Ovary (tissue), 3 donors: Measurements from ENCODE around the gene DRD4.

ENCODE experiments used
- EP300 ChIP-seq: sonication (generic); formaldehyde crosslinking; IDR thresholded peaks from one replicate; pipeline ENCODE4 v1.6.1; 2017; ENCODE audit warnings: antibody characterized with exemption
- POLR2A ChIP-seq: fragments of 450-650 bp; IDR thresholded peaks from one replicate; pipeline ENCODE4 v1.6.1; 2017; ENCODE audit warnings: antibody characterized with exemption, mild to moderate bottlenecking, moderate library complexity
- TF ChIP-seq, protein P1 (sequence below), 3 donors: fragments of 450-650 bp in 2 of 3; fragments of 200-600 bp in 1 of 3; IDR thresholded peaks; one replicate each; pipeline versions ENCODE4 v1.5.1 to v1.8.0; 2016 to 2022; ENCODE audit warnings: antibody characterized with exemption in 3 of 3, mild to moderate bottlenecking in 1 of 3
- donor health status: DM: no; HTN: no; CAD: no.

DNA sequence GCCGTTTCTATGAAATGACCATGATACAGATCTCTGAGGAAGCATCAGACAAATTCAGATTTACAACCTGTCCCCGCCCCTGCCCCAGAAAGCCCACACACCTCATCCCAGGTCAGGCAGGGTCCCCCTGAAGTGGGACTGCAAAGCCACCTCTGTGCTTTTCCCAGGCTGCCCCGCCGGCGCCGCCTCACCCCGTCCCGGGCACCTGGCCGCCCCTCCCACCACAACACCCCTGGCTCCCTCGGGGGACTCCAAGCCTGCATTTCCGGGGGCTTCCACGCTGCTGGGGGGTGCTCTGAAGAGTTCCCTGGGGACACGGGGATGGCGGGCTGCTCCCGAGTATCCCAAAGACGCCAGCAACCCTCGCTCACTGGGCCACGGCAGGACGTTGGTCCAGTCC is 23.2 kb downstream of the DRD4 start:
- TF ChIP-seq, protein P1, sequence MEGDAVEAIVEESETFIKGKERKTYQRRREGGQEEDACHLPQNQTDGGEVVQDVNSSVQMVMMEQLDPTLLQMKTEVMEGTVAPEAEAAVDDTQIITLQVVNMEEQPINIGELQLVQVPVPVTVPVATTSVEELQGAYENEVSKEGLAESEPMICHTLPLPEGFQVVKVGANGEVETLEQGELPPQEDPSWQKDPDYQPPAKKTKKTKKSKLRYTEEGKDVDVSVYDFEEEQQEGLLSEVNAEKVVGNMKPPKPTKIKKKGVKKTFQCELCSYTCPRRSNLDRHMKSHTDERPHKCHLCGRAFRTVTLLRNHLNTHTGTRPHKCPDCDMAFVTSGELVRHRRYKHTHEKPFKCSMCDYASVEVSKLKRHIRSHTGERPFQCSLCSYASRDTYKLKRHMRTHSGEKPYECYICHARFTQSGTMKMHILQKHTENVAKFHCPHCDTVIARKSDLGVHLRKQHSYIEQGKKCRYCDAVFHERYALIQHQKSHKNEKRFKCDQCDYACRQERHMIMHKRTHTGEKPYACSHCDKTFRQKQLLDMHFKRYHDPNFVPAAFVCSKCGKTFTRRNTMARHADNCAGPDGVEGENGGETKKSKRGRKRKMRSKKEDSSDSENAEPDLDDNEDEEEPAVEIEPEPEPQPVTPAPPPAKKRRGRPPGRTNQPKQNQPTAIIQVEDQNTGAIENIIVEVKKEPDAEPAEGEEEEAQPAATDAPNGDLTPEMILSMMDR (IDR thresholded peaks at IDR 0.05): no peak
- TF ChIP-seq EP300 (no peak), POLR2A (no peak)
